ENCODE data around the gene FOSL2.

Gene FOSL2

DNA sequence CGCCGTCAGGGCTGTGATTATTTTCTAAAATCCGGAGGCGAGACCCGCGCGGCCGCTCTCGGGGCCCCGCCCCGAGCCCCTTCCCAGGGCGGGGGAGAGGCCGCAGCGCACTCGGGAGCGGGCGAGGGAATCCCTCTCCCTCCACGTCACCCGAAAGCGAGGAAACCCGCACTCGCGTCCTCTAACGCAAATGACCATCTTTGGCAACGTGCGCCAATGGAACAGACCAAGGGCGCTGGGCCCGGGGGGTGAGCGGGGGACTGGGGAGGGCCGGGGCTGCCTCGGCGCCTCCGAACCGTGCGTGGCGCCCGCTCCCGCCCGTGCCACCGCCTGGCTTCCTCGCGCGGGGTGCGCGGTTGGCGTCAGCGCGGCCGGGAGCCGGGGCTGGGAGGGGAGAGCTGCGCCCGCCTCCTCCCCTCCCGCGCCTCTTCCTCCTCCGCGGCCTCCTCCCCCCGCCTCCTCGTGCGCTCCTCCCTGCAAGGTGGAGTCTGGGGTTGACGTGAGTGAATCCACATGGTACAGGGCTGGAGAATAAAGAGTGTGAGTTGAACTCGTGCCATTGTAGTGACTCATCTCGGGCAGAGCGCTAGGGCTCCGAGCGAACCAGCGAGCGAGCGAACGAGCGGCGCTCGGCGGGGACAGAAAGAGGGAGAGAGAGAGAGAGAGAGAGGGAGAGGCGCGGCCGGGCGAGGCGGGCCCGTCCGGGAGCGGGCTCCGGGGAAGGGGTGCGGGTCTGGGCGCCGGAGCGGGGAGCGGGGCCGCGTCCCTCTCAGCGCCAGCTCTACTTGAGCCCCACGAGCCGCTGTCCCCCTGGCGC lies at the start of gene FOSL2:
Gene FOSL2 (plus strand): TSS at position 562 of the 817 bp plus-strand sequence. CDS start 863 bp downstream, outside the sequence.
- peak; percentile 100 for DNase-seq (ENCODE audit: extremely low read depth, low read depth)
- TF ChIP-seq, protein P1, sequence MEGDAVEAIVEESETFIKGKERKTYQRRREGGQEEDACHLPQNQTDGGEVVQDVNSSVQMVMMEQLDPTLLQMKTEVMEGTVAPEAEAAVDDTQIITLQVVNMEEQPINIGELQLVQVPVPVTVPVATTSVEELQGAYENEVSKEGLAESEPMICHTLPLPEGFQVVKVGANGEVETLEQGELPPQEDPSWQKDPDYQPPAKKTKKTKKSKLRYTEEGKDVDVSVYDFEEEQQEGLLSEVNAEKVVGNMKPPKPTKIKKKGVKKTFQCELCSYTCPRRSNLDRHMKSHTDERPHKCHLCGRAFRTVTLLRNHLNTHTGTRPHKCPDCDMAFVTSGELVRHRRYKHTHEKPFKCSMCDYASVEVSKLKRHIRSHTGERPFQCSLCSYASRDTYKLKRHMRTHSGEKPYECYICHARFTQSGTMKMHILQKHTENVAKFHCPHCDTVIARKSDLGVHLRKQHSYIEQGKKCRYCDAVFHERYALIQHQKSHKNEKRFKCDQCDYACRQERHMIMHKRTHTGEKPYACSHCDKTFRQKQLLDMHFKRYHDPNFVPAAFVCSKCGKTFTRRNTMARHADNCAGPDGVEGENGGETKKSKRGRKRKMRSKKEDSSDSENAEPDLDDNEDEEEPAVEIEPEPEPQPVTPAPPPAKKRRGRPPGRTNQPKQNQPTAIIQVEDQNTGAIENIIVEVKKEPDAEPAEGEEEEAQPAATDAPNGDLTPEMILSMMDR (IDR thresholded peaks at IDR 0.05; ENCODE audit: low read depth, low read length), result no peak; the same call in 1 of the 2 replicates

DNA sequence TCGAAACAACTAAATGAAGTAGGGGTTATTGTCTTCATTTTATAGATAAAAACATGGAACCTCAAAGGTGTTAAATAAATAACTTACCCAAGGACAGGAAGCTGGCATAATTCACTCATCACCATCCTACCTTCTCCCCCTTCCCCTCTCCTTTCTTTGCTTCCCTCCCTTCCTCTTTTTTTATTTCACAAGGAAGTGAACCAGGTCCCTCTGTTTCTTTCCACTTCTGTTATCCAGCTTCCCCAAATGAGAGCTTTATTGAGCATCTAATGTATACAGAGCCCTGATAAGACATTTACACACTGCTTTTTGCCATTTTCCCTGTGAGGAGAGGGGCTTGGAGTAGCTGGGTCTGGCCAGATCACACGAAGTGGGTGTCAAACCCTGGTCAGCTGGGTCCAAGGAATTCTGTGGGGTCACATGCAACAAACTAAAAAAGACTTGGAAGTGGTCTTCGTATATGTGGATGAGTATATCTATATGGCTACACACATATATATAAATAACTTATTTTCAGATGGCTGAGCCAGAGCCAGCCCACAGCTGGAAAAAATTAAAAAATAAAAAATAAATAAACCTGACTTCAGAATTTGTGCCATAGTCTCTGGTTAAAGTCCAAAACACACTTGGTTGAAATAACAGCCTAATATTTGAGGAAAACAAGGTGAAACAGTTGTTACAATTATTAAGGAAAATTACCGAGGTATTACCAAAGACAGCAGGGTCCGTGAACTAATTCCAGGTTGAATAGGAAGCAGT lies 49.3 kb upstream of the FOSL2 start:
- no peak for DNase-seq (ENCODE audit: extremely low read depth, low read depth)
- TF ChIP-seq, protein P1 (IDR thresholded peaks at IDR 0.05; ENCODE audit: low read depth, low read length), result no peak

DNA sequence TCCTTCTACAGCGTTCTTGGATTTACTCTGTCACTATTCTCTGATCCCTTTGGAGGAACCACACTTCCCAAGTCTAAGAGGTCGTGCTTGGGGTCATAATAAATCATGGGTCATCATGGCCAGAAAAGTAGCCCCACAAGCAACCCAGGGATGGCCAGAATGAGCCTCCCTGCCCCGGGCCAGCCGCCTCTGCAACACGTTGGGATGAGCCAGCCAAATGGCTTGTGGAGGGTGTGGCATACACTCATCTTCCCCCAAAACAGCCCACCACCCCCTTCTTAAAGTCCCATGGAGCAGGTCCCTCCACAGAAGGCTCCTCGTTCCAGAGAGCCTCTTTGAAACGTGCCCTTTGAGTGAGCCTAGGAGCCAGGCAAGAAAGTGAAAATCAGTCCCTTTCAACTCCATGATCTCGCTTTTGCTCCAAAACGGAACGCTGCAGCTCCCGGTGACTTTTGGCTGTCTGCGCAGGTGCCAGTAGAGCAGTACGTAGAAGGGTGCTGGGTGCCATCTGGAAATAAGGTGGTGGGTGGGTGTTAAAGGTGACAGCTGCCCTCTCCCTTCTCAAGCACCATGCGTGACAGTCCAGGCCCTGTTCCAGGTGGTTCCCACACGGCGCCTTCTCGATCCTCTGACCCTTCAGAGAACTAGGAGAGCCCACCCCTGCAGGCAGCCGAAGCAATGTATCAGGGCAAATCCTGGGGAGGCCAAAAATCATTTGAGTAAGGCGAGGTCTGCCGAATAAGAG lies 48.5 kb upstream of the FOSL2 start:
- DNase-seq (ENCODE audit: extremely low read depth, low read depth), result no peak
- TF ChIP-seq, protein P1 (IDR thresholded peaks at IDR 0.05; ENCODE audit: low read depth, low read length), result no peak

DNA sequence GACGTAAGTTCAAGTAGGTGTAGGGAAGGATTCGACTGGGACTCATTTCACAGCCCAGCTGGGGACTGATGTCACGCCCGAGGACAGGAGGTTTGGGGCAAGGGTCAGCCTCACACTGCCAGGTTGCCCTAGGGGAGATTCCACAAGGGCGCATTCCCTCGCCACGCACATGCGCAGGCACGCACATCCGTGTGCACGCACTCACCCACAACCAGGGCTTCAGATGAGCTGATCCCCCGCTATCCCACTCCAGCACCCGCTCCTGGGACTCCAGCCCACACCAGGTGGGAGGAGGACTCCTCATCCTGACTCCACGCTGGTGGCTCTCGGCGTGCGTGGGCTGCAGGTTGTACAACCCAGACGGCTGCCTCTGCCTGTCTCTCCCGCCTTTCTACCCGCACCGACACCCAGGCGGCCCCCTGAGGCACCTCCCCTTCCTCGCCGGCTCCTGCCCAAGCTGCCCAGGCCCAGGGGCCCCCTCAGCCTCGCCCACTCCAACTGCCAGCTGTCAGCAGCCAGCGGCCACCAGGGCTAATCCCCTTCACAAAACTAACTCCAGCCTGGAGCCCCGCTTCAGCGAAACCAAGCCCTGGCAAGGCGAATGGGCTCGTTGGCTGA lies 47.8 kb upstream of the FOSL2 start:
- TF ChIP-seq, protein P1 (IDR thresholded peaks at IDR 0.05; ENCODE audit: low read depth, low read length), result no peak
- DNase-seq (ENCODE audit: extremely low read depth, low read depth), result no peak

DNA sequence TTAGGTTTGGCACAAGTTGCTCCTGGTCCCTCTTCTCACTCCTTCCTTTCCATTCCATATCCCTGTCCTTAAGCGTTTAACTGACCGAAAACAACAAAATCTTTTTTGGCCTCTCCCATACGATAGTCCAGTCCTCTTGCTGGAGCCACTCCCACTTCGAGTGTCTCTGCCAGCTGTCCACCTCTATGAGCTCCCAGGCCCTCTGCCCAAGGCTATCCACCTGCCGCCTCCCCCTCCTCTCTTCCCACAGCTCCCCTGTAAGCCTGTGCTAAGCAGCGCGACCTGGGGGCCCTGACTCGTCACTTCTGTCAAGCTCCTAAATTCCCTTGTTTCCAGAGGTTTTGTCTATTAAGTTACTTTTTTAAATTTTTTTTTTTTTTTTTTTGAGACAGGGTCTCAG lies 47.0 kb upstream of the FOSL2 start:
- TF ChIP-seq, protein P1 (IDR thresholded peaks at IDR 0.05; ENCODE audit: low read depth, low read length), result no peak

DNA sequence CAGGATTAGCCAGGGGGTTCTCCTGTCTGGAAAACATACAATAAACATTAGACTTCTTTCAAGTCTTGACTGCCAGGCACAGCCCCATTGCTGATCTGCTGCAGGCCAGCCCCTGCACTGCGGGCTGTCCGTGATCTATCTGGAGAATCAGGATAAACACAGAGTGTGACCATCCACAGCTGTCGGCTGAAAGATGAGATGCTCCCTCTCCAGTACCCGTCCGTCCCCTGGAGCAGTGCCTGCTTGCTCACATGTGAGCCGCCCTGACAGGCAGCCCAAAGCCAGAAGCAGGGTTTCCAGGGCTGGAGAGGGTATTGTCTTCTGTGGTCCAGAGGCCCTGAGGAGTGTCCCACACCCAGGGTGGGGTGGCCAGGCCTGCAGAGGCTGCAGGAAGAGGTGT lies 46.1 kb upstream of the FOSL2 start:
- TF ChIP-seq, protein P1 (IDR thresholded peaks at IDR 0.05; ENCODE audit: low read depth, low read length), result no peak
- DNase-seq (ENCODE audit: extremely low read depth, low read depth), result peak; percentile 49

More for the DNA sequence above, 47.0 kb upstream of the FOSL2 start:
- no peak for DNase-seq (ENCODE audit: extremely low read depth, low read depth)
